Hepatocyte (in vitro differentiated cells): ENCODE measurements around the gene TP73. TPM values are rescaled to one million over a fixed set of nuclear protein-coding genes. Genes with fewer than 3 reads are reported as not detected.

ENCODE experiments used
- DNase-seq: peaks from one replicate; pipeline ENCODE4 v3.0.0-alpha.2; 2016; ENCODE audit warnings: low spot score
- H2AFZ ChIP-seq: fragments of 200-600 bp; sonication (generic); 2 replicates; pipeline ENCODE4 v1.6.0; 2016; ENCODE audit warnings: antibody characterized with exemption, mild to moderate bottlenecking
- H3K27ac ChIP-seq: fragments of 200-600 bp; sonication (generic); 2 replicates; pipeline ENCODE4 v1.5.1; 2016; ENCODE audit warnings: mild to moderate bottlenecking
- H3K27me3 ChIP-seq: fragments of 200-600 bp; sonication (generic); 2 replicates; pipeline ENCODE4 v1.6.1; 2016
- H3K36me3 ChIP-seq: fragments of 200-600 bp; sonication (generic); replicated peaks from 2 replicates; pipeline ENCODE4 v1.5.1; 2016; ENCODE audit warnings: low read depth; ENCODE audit not compliant: insufficient read depth
- H3K4me1 ChIP-seq: fragments of 200-600 bp; sonication (generic); 2 replicates; pipeline ENCODE4 v1.5.1; 2016; ENCODE audit warnings: mild to moderate bottlenecking, moderate library complexity; ENCODE audit not compliant: insufficient read depth
- H3K4me2 ChIP-seq: fragments of 200-600 bp; sonication (generic); 2 replicates; pipeline ENCODE4 v1.6.0; 2016
- H3K4me3 ChIP-seq: fragments of 200-600 bp; sonication (generic); 2 replicates; pipeline ENCODE4 v1.5.1; 2016; ENCODE audit warnings: mild to moderate bottlenecking
- H3K79me2 ChIP-seq: fragments of 200-600 bp; sonication (generic); 2 replicates; pipeline ENCODE4 v1.6.0; 2017; ENCODE audit warnings: mild to moderate bottlenecking
- H3K9me2 ChIP-seq: fragments of 200-600 bp; sonication (generic); replicated peaks from 2 replicates; pipeline ENCODE4 v1.6.0; 2017; ENCODE audit warnings: mild to moderate bottlenecking; ENCODE audit not compliant: insufficient read depth
- H3K9me3 ChIP-seq: fragments of 200-600 bp; sonication (generic); 2 replicates; pipeline ENCODE4 v1.5.1; 2016; ENCODE audit warnings: low read depth, mild to moderate bottlenecking
- H4K20me1 ChIP-seq: fragments of 200-600 bp; sonication (generic); 2 replicates; pipeline ENCODE4 v1.6.0; 2016; ENCODE audit warnings: mild to moderate bottlenecking; ENCODE audit not compliant: insufficient read depth, poor library complexity, severe bottlenecking
- EZH2 ChIP-seq: fragments of 200-600 bp; sonication (generic); IDR thresholded peaks from 2 replicates; pipeline ENCODE4 v1.6.1; 2016; ENCODE audit warnings: antibody characterized with exemption, mild to moderate bottlenecking, borderline replicate concordance
- EZH2phosphoT487 ChIP-seq: fragments of 200-600 bp; sonication (generic); IDR thresholded peaks from one replicate; pipeline ENCODE4 v1.6.1; 2018; ENCODE audit warnings: antibody characterized with exemption, mild to moderate bottlenecking, low read depth, moderate library complexity; ENCODE audit not compliant: unreplicated experiment, severe bottlenecking
- WGBS: methylation state at CpG from one replicate; pipeline ENCODE4 v1.1.6; 2016; ENCODE audit warnings: low lambda C conversion rate; ENCODE audit errors: missing lambda C conversion rate; 5-methylcytosine and 5-hydroxymethylcytosine counted together
- polyA plus RNA-seq: library from polyadenylated mRNA; unstranded; fragments of >200 nt; fragmentation: Nextera tagmentation; extraction: Ambion mirVana; gene quantifications from 2 replicates; pipeline ENCODE4 v1.2.1, GENCODE V29; 2016
- total RNA-seq: library from RNA; depleted of rRNA; stranded (reverse); fragments of >200 nt; gene quantifications from 2 replicates; pipeline ENCODE4 v1.2.3, GENCODE V29; 2014
- TF ChIP-seq, protein P1 (sequence below): fragments of 200-600 bp; sonication (generic); IDR thresholded peaks from 2 replicates; pipeline ENCODE4 v1.5.1; 2016; ENCODE audit warnings: antibody characterized with exemption, mild to moderate bottlenecking; ENCODE audit not compliant: poor library complexity

Gene TP73
- total and polyA plus RNA-seq, 2 experiments from 2014 or later: 0.27 to 0.47 TPM

- Histone ChIP-seq H3K79me2 (no peaks in the 10 kb centered on the region), H3K27ac (no peak overlapping the region), H3K4me1 (no peaks in the 10 kb centered on the region), H3K9me2 (no peaks in the 10 kb centered on the region), H3K4me2 (no peak overlapping the region), H4K20me1 (no peaks in the 10 kb centered on the region), H2AFZ (no peak overlapping the region), H3K4me3 (no peak overlapping the region), H3K36me3 (no peaks in the 10 kb centered on the region), H3K27me3 (no peaks in the 10 kb centered on the region), H3K9me3 (no peaks in the 10 kb centered on the region)
- TF ChIP-seq, protein P1, sequence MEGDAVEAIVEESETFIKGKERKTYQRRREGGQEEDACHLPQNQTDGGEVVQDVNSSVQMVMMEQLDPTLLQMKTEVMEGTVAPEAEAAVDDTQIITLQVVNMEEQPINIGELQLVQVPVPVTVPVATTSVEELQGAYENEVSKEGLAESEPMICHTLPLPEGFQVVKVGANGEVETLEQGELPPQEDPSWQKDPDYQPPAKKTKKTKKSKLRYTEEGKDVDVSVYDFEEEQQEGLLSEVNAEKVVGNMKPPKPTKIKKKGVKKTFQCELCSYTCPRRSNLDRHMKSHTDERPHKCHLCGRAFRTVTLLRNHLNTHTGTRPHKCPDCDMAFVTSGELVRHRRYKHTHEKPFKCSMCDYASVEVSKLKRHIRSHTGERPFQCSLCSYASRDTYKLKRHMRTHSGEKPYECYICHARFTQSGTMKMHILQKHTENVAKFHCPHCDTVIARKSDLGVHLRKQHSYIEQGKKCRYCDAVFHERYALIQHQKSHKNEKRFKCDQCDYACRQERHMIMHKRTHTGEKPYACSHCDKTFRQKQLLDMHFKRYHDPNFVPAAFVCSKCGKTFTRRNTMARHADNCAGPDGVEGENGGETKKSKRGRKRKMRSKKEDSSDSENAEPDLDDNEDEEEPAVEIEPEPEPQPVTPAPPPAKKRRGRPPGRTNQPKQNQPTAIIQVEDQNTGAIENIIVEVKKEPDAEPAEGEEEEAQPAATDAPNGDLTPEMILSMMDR: no peak
- TF ChIP-seq EZH2 (no peak), EZH2phosphoT487 (no peak)
- DNase-seq: no peak
- 89% methylated on average over 12 of the region's 12 CpGs for WGBS
These were observed 45.5 kb downstream of the TP73 start for GRCh38 chr1:3697810-3698209.

- no peak overlapping the region for H3K4me2 ChIP-seq
- H2AFZ ChIP-seq: no peak overlapping the region
- no peak overlapping the region for H3K4me3 ChIP-seq
- H3K27me3 ChIP-seq: no peaks in the 10 kb centered on the region
- WGBS: 86% methylated on average over 28 of the region's 29 CpGs
- no peaks in the 10 kb centered on the region for H3K36me3 ChIP-seq
- no peaks in the 10 kb centered on the region for H3K9me3 ChIP-seq
- no peaks in the 10 kb centered on the region for H3K9me2 ChIP-seq
- no peak for TF ChIP-seq EZH2phosphoT487
- no peak for TF ChIP-seq EZH2
- TF ChIP-seq, protein P1: no peak
- H4K20me1 ChIP-seq: no peaks in the 10 kb centered on the region
- no peaks in the 10 kb centered on the region for H3K79me2 ChIP-seq
- no peak overlapping the region for H3K27ac ChIP-seq
- no peak for DNase-seq
- no peaks in the 10 kb centered on the region for H3K4me1 ChIP-seq
These were observed 46.5 kb downstream of the TP73 start for GRCh38 chr1:3698660-3699408.

GRCh38 chr1:3699596-3699995, 47.3 kb downstream of the TP73 start:
- no peak overlapping the region for H3K27ac ChIP-seq
- WGBS: 81% methylated on average over 16 of the region's 18 CpGs
- H2AFZ ChIP-seq: no peak overlapping the region

More at GRCh38 chr1:3699596-3699995, 47.3 kb downstream of the TP73 start:
- Histone ChIP-seq H3K27me3 (no peaks in the 10 kb centered on the region), H3K4me3 (no peak overlapping the region), H3K4me1 (no peaks in the 10 kb centered on the region), H3K36me3 (no peaks in the 10 kb centered on the region), H3K9me3 (no peaks in the 10 kb centered on the region), H3K79me2 (no peaks in the 10 kb centered on the region), H3K9me2 (no peaks in the 10 kb centered on the region), H3K4me2 (no peak overlapping the region), H4K20me1 (no peaks in the 10 kb centered on the region)
- DNase-seq: no peak
- TF ChIP-seq EZH2: no peak
- TF ChIP-seq EZH2phosphoT487: no peak
- TF ChIP-seq, protein P1: no peak
